PC-3 (cell line): ENCODE measurements around the gene SETD1B.

Source experiments
- CTCF ChIP-seq: fragments of 300-600 bp; sonication (generic); conservative IDR thresholded peaks from 2 replicates; pipeline ENCODE4 v1.5.1; 2017; ENCODE audit warnings: antibody characterized with exemption, low read depth, mild to moderate bottlenecking, low read length
- EZH2 ChIP-seq: fragments of 300-600 bp; sonication (generic); IDR thresholded peaks from one replicate; pipeline ENCODE4 v1.6.1; 2017; ENCODE audit warnings: antibody characterized with exemption, mild to moderate bottlenecking, low read length; ENCODE audit not compliant: unreplicated experiment

DNA sequence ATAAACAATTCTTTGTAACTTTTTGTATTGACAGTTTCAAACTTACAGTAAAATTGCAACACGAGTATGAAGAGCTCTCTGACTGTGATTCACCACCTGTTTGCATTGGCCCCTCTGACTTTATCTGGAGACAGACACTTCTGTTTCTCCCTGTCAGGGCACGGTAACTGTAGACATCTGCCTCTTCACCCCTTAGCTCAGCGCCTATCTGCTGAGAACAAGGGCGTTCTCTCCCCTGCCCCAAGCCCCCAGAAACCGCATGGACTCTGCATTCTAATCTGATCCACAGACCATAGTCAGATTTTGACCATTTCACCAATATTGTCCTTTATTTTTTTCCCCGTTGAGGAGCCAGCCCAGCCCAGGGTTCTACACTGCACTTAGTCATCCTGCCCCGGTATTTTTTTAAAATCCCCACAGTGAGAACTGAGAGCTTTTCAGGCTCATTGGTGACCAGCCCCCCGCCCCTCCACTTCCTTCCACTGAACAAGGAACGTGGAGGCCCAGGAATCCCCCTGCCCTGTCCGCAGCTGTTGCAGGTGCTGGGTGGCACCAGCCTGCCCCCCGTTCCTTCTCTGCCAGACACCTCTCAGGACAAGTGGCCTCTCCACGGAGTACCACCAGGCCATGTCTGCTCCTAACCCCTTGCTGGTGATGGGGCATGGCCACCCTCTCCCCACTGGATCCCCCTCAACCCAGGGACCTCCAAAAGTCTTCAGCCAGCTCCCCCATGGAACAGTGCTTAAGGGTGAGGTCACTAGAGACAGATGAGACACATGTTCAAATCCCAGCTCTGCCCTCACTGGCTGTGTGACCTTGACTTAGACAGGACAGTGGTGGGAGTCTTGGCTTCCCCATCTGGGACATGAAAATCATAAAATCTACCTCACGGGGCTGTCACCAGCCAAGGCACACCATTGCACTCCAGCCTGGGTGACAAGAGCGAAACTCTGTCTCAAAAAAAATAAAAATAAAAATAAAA, 21.5 kb upstream of the SETD1B start:
- no peak for TF ChIP-seq CTCF
- TF ChIP-seq EZH2, result no peak
